OCI-LY7 (cell line): ENCODE results near the gene SCN4A.

ENCODE experiments used
- CTCF ChIP-seq: fragments of 200-600 bp; sonication (generic); conservative IDR thresholded peaks from 2 replicates; pipeline ENCODE4 v1.5.1; 2014; ENCODE audit warnings: mild to moderate bottlenecking, antibody characterized with exemption, low read length, moderate library complexity, mixed read lengths
- EZH2phosphoT487 ChIP-seq: fragments of 200-600 bp; sonication (generic); IDR thresholded peaks from 2 replicates; pipeline ENCODE4 v1.6.1; 2018; ENCODE audit warnings: low read depth, borderline replicate concordance, mild to moderate bottlenecking, mixed run types, antibody characterized with exemption, low read length, moderate library complexity, mixed read lengths

GRCh38 chr17:63946440-63947363 lies 26.0 kb downstream of the SCN4A start:
- no peak for TF ChIP-seq EZH2phosphoT487
- TF ChIP-seq CTCF, result peak; percentile 80
